HG03103 (cell line): Measurements from ENCODE around the gene ZCWPW1.
A peak's percentile ranks its signal among the peaks of the same experiment; 100 is the strongest.
"Not testable (repeated sequence)": the region's sequence is repeated elsewhere in the genome, so short reads cannot be mapped to it uniquely, and the experiment has no call there.

Experiments used
- ATAC-seq: cut with Tn5 transposase; IDR thresholded peaks from one replicate; pipeline ENCODE4 v1.9.1; 2021; ENCODE audit warnings: low read depth; ENCODE audit not compliant: unreplicated experiment

ZCWPW1 gene

GRCh38 chr7:100380196-100380595 is 48.3 kb downstream of the ZCWPW1 start:
- no peak for ATAC-seq

- ATAC-seq = no peak
Measured at GRCh38 chr7:100378114-100378755, 50.3 kb downstream of the ZCWPW1 start.

GRCh38 chr7:100376066-100376465 is 52.4 kb downstream of the ZCWPW1 start:
- no peak for ATAC-seq

- no peak for ATAC-seq
Measured at GRCh38 chr7:100374601-100375000, 53.9 kb downstream of the ZCWPW1 start.

GRCh38 chr7:100373870-100374598 is 54.5 kb downstream of the ZCWPW1 start:
- ATAC-seq = not testable (repeated sequence)

GRCh38 chr7:100373261-100373831 is 55.2 kb downstream of the ZCWPW1 start, which contains the start of gene PILRA:
Gene PILRA, plus strand, starts transcription at chr7:100373487. Its CDS starts 170 bp downstream, at chr7:100373657.
- ATAC-seq = no peak

- no peak for ATAC-seq
Measured at GRCh38 chr7:100372694-100373093, 55.8 kb downstream of the ZCWPW1 start.

- no peak for ATAC-seq
Measured at GRCh38 chr7:100372256-100372655, 56.2 kb downstream of the ZCWPW1 start.

GRCh38 chr7:100371561-100372171 is 56.8 kb downstream of the ZCWPW1 start:
- ATAC-seq = no peak

GRCh38 chr7:100370746-100371145 is 57.8 kb downstream of the ZCWPW1 start:
- no peak for ATAC-seq

GRCh38 chr7:100370303-100370702 is 58.2 kb downstream of the ZCWPW1 start:
- no peak for ATAC-seq

- ATAC-seq = peak; percentile 44
Measured at GRCh38 chr7:100369105-100369504, 59.4 kb downstream of the ZCWPW1 start.

GRCh38 chr7:100367676-100368613 is 60.6 kb downstream of the ZCWPW1 start:
- no peak for ATAC-seq

- no peak for ATAC-seq
Measured at GRCh38 chr7:100367251-100367620, 61.3 kb downstream of the ZCWPW1 start.

GRCh38 chr7:100366411-100367250 is 61.9 kb downstream of the ZCWPW1 start:
- no peak for ATAC-seq

- not testable (repeated sequence) for ATAC-seq
Measured at GRCh38 chr7:100365998-100366367, 62.5 kb downstream of the ZCWPW1 start.

- no peak for ATAC-seq
Measured at GRCh38 chr7:100364480-100364879, 64.0 kb downstream of the ZCWPW1 start.

- ATAC-seq = not testable (repeated sequence)
Measured at GRCh38 chr7:100363797-100364196, 64.7 kb downstream of the ZCWPW1 start.

GRCh38 chr7:100363098-100363497 is 65.4 kb downstream of the ZCWPW1 start:
- no peak for ATAC-seq
